Measurements from ENCODE around the gene POLR3C. TPM values are rescaled to one million over a fixed set of nuclear protein-coding genes. Genes with fewer than 3 reads are reported as not detected.
A peak's percentile ranks its signal among the peaks of the same experiment; 100 is the strongest.

POLR3C gene
- total and polyA plus RNA-seq, 2 donors from 2014 or later, result 16.1 to 30.0 TPM

DNA sequence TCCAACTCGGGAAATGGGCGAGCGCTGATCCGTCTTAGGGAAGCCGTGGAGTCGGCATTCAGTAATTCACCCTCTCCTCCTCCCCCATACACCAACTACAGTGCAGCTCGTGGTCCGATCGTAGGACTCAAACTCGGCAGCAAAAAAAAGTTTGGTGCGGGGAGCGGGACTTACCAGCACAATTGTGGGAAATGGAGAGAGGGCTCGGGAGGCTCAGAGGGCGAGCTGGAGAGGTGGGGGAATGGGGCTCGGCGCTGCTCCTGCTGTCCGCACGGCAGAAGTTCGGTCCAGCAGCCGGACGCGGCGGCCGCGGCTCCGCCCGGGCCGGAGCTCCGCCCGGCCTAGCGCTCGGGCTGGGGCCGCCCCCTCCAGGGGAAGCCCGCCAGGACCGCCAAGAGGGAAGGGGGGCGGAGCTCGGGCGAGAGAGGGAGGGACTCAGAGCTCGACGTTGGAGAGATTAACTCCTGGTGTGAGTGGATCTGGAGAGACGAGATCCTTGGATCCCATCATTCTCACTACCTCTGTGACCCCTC lies 35.6 kb downstream of the POLR3C start:
- FAIRE-seq, result no peak
- H3K4me1 ChIP-seq (ENCODE audit: control insufficient read depth in 2 of 3, insufficient read depth in 2 of 3, low read depth in 1 of 3, low read length in 3 of 3), result peaks cover 0 to 9% (median 0%) of the 10 kb centered on the region in 3 donors
- peak; percentile 90 to 97 (median 94) for DNase-seq
- TF ChIP-seq, protein P1, sequence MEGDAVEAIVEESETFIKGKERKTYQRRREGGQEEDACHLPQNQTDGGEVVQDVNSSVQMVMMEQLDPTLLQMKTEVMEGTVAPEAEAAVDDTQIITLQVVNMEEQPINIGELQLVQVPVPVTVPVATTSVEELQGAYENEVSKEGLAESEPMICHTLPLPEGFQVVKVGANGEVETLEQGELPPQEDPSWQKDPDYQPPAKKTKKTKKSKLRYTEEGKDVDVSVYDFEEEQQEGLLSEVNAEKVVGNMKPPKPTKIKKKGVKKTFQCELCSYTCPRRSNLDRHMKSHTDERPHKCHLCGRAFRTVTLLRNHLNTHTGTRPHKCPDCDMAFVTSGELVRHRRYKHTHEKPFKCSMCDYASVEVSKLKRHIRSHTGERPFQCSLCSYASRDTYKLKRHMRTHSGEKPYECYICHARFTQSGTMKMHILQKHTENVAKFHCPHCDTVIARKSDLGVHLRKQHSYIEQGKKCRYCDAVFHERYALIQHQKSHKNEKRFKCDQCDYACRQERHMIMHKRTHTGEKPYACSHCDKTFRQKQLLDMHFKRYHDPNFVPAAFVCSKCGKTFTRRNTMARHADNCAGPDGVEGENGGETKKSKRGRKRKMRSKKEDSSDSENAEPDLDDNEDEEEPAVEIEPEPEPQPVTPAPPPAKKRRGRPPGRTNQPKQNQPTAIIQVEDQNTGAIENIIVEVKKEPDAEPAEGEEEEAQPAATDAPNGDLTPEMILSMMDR (IDR thresholded peaks at IDR 0.05; ENCODE audit: borderline replicate concordance, extremely low read depth, insufficient read depth), result no peak
- H3K9ac ChIP-seq (ENCODE audit: low read length in 3 of 3), result peak overlapping the region; percentile 61 to 95 (median 94)
- intact Hi-C loops (cut with DNase I), result no loop called here
- H3K36me3 ChIP-seq (ENCODE audit: control insufficient read depth in 2 of 3, insufficient read depth in 3 of 3, low read length in 3 of 3), result peaks cover 3 to 14% (median 14%) of the 10 kb centered on the region in 3 donors
- H3K4me3 ChIP-seq (ENCODE audit: low read length in 3 of 3), result peak overlapping the region; percentile 87 to 99 (median 95)
- H3K27me3 ChIP-seq (ENCODE audit: control insufficient read depth, insufficient read depth, low read length), result no peaks in the 10 kb centered on the region
- H3K9me3 ChIP-seq (ENCODE audit: control insufficient read depth in 2 of 3, insufficient read depth in 1 of 3, low read length in 3 of 3), result no peaks in the 10 kb centered on the region
- peak overlapping the region; percentile 89 for H3K27ac ChIP-seq (ENCODE audit: low read depth in 2 of 2, low read length in 2 of 2)

DNA sequence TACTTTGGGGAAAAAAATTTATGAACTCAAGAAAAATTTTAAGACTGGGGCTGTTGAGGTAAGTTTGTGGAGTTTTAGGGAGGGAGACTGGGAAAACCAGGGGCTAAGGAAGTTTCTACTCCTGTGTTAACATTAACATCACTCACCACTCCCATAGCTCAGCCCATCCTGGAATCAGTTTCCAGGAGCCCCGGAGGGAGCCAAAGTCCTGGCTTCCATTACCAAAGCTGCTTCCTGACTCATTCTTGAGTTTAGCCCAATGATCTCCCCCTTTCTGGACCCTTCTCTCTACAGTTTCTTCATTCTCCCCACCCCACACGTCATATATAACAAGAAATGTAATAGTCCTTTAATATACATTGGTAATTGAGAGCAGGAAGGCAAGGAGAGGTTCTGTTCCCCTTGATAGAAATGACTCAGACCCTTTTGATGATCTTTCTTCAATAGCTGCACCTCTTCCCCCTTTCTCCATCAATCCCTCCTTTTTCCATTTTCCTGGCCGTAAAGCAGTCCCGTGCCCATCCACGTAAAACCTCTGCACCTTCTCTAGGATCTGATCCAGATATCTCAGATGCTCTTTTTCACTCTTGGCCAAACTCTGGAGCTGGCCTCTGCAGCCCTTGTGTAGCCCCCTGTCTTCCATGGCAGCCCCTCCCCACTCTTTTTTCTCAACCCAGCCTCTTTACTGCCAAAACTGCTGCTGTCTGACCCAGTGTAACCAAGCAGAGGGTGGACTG lies 39.5 kb downstream of the POLR3C start:
- H3K27me3 ChIP-seq (ENCODE audit: control insufficient read depth, insufficient read depth, low read length), result no peaks in the 10 kb centered on the region
- no peak for FAIRE-seq
- TF ChIP-seq, protein P1 (IDR thresholded peaks at IDR 0.05; ENCODE audit: borderline replicate concordance, extremely low read depth, insufficient read depth), result no peak

DNA sequence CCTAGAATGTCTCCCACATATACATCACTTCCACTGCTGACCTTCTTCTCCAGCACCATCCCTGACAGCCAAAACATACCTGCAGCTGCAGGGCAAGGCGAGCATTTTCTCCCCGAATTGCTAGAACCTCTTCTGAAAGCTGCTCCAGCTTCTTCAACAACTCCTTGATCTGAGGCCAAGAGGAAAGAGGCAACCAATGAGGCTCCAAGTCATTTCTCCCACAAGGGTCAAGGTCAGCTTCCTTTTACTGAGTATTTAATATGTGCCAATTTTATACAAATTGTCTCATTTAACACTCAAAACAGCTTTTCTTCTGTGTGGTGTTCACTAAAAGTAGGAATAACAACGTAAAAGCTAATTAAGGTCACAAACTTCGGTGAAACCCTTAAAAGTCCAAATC lies 44.2 kb downstream of the POLR3C start:
- H3K9ac ChIP-seq (ENCODE audit: low read length in 3 of 3), result no peak overlapping the region
- no peaks in the 10 kb centered on the region for H3K9me3 ChIP-seq (ENCODE audit: control insufficient read depth in 2 of 3, insufficient read depth in 1 of 3, low read length in 3 of 3)
- no peak for DNase-seq
- intact Hi-C loops (cut with DNase I), result no loop called here
- no peaks in the 10 kb centered on the region for H3K27me3 ChIP-seq (ENCODE audit: control insufficient read depth, insufficient read depth, low read length)
- H3K4me1 ChIP-seq (ENCODE audit: control insufficient read depth in 2 of 3, insufficient read depth in 2 of 3, low read depth in 1 of 3, low read length in 3 of 3), result peaks cover 0 to 3% (median 0%) of the 10 kb centered on the region in 3 donors
- H3K27ac ChIP-seq (ENCODE audit: low read depth in 2 of 2, low read length in 2 of 2), result no peak overlapping the region
- no peak overlapping the region for H3K4me3 ChIP-seq (ENCODE audit: low read length in 3 of 3)
- H3K36me3 ChIP-seq (ENCODE audit: control insufficient read depth in 2 of 3, insufficient read depth in 3 of 3, low read length in 3 of 3), result no peaks in the 10 kb centered on the region
- TF ChIP-seq, protein P1 (IDR thresholded peaks at IDR 0.05; ENCODE audit: borderline replicate concordance, extremely low read depth, insufficient read depth), result no peak
- FAIRE-seq, result no peak

More for the DNA sequence above, 39.5 kb downstream of the POLR3C start:
- intact Hi-C loops (cut with DNase I), result no loop called here
- Histone ChIP-seq H3K27ac (ENCODE audit: low read depth in 2 of 2, low read length in 2 of 2) (no peak overlapping the region), H3K9ac (ENCODE audit: low read length in 3 of 3) (no peak overlapping the region), H3K4me1 (ENCODE audit: control insufficient read depth in 2 of 3, insufficient read depth in 2 of 3, low read depth in 1 of 3, low read length in 3 of 3) (peaks cover 0 to 3% (median 0%) of the 10 kb centered on the region in 3 donors), H3K9me3 (ENCODE audit: control insufficient read depth in 2 of 3, insufficient read depth in 1 of 3, low read length in 3 of 3) (no peaks in the 10 kb centered on the region), H3K36me3 (ENCODE audit: control insufficient read depth in 2 of 3, insufficient read depth in 3 of 3, low read length in 3 of 3) (no peaks in the 10 kb centered on the region), H3K4me3 (ENCODE audit: low read length in 3 of 3) (no peak overlapping the region)
- no peak for DNase-seq

Measured in kidney (tissue), 14 donors.